T-helper 17 cell (primary cell): ENCODE results near the gene CALCOCO1. TPM values are rescaled to one million over a fixed set of nuclear protein-coding genes. Genes with fewer than 3 reads are reported as not detected.
A peak's percentile ranks its signal among the peaks of the same experiment; 100 is the strongest.

Experiments used
- ATAC-seq: fragments of 150-1000 bp; cut with Tn5 transposase; 2 replicates; pipeline ENCODE4 v1.10.0; 2021; ENCODE audit warnings: mild to moderate bottlenecking, moderate library complexity
- DNase-seq, 3 donors: peaks; one replicate each; pipeline versions ENCODE4 v3.0.0 to v3.0.0-alpha.2; 2020 to 2021
- H3K9me3 ChIP-seq: one replicate; pipeline ENCODE4 v1.7.0; 2013; ENCODE audit warnings: low read length, mild to moderate bottlenecking; ENCODE audit not compliant: control insufficient read depth, poor library complexity, severe bottlenecking
- H3K27ac Mint-ChIP-seq: one replicate; pipeline ENCODE4 v1.8.0; 2022; ENCODE audit warnings: mild to moderate bottlenecking, moderate library complexity, mixed read lengths
- H3K27me3 Mint-ChIP-seq: one replicate; pipeline ENCODE4 v1.8.0; 2022; ENCODE audit warnings: mixed read lengths
- H3K36me3 Mint-ChIP-seq: one replicate; pipeline ENCODE4 v1.8.0; 2022; ENCODE audit warnings: low read depth, mixed read lengths
- H3K4me1 Mint-ChIP-seq: one replicate; pipeline ENCODE4 v1.8.0; 2022; ENCODE audit warnings: mild to moderate bottlenecking, mixed read lengths
- H3K4me3 Mint-ChIP-seq: one replicate; pipeline ENCODE4 v1.8.0; 2022; ENCODE audit warnings: mild to moderate bottlenecking, moderate library complexity, mixed read lengths
- total RNA-seq, 4 donors: library from RNA in 2 of 4; stranded (reverse) in 2 of 4; gene quantifications; one replicate each; pipeline ENCODE4 v1.2.3 and lab custom pipeline; 2022 to 2026

CALCOCO1 gene
- total RNA-seq, 2 donors from 2014 or later, result 108 to 134 TPM

DNA sequence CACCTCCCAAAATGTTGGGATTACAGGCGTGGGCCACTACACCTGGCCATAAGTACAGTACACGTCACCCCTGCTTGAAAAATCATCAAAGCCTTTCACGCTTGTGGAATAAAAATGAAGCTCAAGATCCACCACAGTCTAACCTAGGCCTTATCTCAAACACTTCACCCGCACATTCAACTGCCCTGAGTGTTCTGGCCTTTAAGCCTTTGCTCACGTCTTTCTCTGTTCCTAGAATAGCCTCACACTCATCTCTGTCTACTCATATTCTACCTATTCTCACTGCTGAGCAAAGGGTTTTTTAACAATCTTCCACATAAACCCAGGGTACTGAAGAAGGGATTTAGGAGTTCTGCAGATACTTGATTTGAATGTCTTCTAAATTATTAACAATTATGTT lies 9.9 kb downstream of the CALCOCO1 start:
- H3K4me1 Mint-ChIP-seq, result peaks cover under 1% of the 10 kb centered on the region
- no peaks in the 10 kb centered on the region for H3K27me3 Mint-ChIP-seq
- H3K36me3 Mint-ChIP-seq, result peaks cover 24% of the 10 kb centered on the region
- no peak overlapping the region for H3K27ac Mint-ChIP-seq
- H3K9me3 ChIP-seq, result no peaks in the 10 kb centered on the region
- no peak for DNase-seq
- no peak for ATAC-seq
- H3K4me3 Mint-ChIP-seq, result no peak overlapping the region

DNA sequence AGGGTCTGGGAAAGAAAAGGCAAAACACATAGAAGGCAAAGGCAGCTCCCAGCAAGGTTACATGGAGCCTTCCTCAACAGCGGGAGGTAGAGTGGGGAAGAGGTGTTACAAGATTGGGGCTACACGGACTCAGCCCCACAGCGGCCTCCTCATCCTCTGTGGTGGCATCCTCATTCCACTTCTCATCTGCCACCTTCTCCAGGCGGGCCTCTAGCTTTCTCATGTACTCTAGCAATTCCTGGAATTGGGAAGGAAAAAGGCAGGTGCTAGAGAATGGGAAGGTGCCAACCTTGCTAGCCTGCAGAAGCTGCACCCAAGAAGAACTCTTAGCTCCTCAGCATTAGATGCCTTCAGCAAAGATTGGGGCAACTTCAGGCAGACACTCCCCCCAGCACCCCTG lies 13.2 kb downstream of the CALCOCO1 start:
- DNase-seq, result no peak
- Mint-ChIP-seq H3K27me3 (peaks cover 3% of the 10 kb centered on the region), H3K4me3 (no peak overlapping the region), H3K4me1 (peaks cover 4% of the 10 kb centered on the region), H3K36me3 (peaks cover 20% of the 10 kb centered on the region), H3K27ac (peak overlapping the region; percentile 78)
- no peak for ATAC-seq
- no peaks in the 10 kb centered on the region for H3K9me3 ChIP-seq

DNA sequence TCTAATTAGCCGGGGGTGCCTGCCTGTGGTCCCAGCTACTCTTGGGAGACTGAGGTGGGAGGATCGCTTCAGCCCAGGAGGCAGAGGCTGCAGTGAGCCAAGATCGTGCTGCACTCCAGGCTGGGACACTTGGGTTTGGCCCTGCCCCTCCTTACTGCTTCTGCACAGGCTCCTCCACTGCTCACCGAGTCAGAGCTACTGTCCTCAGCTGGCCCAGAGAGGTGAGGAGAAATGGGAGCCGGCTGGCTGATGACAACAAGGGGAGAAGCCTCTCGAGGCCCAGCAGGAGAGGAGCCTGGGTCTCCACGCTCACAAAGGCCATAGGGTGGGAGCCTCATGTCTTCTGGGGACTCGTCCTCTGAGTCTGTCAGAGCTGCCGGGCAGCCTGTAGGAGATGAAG lies 13.7 kb downstream of the CALCOCO1 start:
- H3K9me3 ChIP-seq, result no peaks in the 10 kb centered on the region
- ATAC-seq (no peak), DNase-seq (no peak)
- H3K27me3 Mint-ChIP-seq, result peaks cover 7% of the 10 kb centered on the region
- H3K27ac Mint-ChIP-seq, result peak overlapping the region; percentile 78
- peaks cover 20% of the 10 kb centered on the region for H3K36me3 Mint-ChIP-seq
- H3K4me3 Mint-ChIP-seq, result no peak overlapping the region
- peaks cover 4% of the 10 kb centered on the region for H3K4me1 Mint-ChIP-seq

DNA sequence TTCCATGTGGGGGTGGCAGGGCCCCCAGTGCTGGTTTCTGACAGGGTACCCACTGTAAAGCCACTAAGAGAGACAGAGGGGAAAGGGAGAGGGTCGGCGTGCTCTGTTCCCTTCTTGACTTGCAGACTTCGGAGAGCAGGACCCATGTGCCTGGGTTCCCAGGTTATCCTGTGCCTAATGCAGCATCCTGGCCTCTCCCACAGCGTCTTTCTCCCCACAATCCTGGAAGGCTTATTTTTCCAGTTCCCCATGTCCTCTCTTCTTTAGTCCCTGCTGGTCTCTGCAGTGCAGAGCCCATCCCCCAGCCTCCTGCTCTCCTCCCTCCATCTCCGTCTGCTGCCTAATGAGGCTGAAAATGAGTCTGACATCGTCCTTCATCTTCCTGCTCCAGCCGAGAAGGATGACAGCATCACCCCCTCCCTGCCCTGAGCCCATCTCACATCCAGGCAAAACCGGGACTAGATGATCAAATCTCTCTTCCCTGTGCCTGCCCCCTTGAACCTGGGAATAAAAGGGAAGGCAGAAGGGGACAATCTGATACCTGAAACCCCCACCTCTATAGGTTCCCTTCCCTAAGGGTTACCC lies 15.1 kb downstream of the CALCOCO1 start:
- no peaks in the 10 kb centered on the region for H3K9me3 ChIP-seq
- H3K4me3 Mint-ChIP-seq, result no peak overlapping the region
- H3K27me3 Mint-ChIP-seq, result peaks cover 14% of the 10 kb centered on the region
- no peak overlapping the region for H3K27ac Mint-ChIP-seq
- no peak for ATAC-seq
- H3K4me1 Mint-ChIP-seq, result peaks cover 4% of the 10 kb centered on the region
- H3K36me3 Mint-ChIP-seq, result peaks cover 19% of the 10 kb centered on the region
- no peak for DNase-seq

DNA sequence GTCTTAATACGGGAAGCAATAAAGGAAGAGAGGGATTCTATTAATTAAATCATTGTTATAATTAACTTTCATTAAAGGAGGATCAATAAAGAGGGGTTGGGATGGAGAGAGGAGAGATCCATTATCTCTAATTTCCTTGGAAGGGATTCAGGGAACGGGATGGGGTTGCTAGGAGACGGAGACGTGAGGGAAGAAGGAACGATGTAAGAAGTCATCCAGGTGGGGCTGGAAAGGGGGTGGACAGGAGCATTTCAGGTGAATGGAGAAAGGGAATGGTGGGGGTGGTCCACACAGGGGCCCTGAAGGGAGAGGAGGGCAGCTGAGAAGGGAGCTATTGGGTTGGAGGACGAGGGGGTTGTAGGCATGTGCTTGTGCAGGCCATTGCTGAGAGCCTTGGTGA lies 17.2 kb downstream of the CALCOCO1 start:
- no peaks in the 10 kb centered on the region for H3K9me3 ChIP-seq
- ATAC-seq (no peak), DNase-seq (no peak)
- Mint-ChIP-seq H3K4me3 (no peak overlapping the region), H3K36me3 (peaks cover 13% of the 10 kb centered on the region), H3K27ac (no peak overlapping the region), H3K4me1 (peaks cover 4% of the 10 kb centered on the region), H3K27me3 (peaks cover 31% of the 10 kb centered on the region)

DNA sequence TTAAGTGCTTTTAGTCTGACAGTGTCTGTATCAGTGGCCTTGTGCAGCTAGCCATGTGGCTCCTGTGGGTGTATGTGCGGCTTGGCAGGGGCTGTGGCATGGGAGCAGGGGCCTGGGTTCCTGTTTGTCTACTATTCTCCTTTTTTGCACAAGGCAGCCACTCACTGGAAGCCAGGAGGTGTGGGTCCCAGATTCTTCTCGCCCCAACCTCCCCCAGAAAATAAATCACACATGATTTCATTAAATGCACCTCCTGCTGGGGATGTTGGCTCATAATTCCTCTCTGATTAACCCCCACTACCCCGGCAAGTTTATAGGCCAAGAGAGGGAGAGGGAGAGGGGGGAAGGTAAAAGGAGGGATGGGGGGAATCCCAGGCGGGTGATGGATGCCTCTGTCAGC lies 17.6 kb downstream of the CALCOCO1 start:
- H3K27ac Mint-ChIP-seq, result no peak overlapping the region
- H3K4me1 Mint-ChIP-seq, result peaks cover 4% of the 10 kb centered on the region
- DNase-seq, result no peak
- H3K9me3 ChIP-seq, result no peaks in the 10 kb centered on the region
- H3K36me3 Mint-ChIP-seq, result peaks cover 11% of the 10 kb centered on the region
- H3K27me3 Mint-ChIP-seq, result peaks cover 34% of the 10 kb centered on the region
- H3K4me3 Mint-ChIP-seq, result no peak overlapping the region
- no peak for ATAC-seq

DNA sequence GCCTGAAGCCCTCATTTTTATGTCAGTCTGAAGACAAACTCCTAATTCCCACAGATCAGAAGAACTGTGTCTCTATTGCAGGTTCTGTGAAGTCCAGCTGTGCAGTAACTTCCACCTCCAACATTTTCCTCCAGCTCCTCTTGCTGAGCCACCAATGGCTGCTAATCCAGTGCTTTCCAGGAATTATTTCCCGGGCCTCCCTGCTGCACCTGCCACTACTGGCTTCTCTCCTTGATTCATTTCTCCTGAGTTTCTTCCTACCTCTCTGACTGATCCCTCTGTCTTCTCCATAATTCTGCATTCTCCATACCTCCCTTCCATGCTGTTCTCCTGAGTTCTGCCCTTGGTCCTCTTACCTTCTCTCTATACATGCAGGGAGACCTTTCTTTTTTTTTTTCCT lies 21.2 kb downstream of the CALCOCO1 start:
- Mint-ChIP-seq H3K27ac (no peak overlapping the region), H3K4me1 (peaks cover 10% of the 10 kb centered on the region), H3K4me3 (no peak overlapping the region), H3K27me3 (peaks cover 69% of the 10 kb centered on the region), H3K36me3 (peaks cover 10% of the 10 kb centered on the region)
- no peaks in the 10 kb centered on the region for H3K9me3 ChIP-seq
- DNase-seq (no peak), ATAC-seq (no peak)

DNA sequence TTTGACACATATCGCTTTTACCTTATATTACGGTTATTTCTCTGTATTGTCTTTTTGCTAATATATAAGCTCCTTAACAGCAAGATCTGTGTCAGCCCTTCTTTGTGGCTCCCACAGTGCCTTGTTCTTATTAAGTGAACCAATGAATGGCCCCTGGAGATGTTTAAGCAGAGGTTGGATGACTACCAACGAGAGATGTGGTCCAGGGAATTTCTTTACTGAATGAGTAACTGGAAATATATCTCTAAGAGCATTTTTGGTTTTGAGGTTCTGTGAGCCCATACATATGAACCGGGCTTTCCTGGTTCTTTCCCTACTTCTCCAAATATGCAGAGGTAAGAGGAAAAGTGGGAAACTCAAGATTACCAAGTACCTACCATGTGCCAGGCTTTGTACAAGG lies 23.5 kb downstream of the CALCOCO1 start:
- H3K4me3 Mint-ChIP-seq, result no peak overlapping the region
- ATAC-seq (no peak), DNase-seq (no peak)
- peaks cover 10% of the 10 kb centered on the region for H3K36me3 Mint-ChIP-seq
- peaks cover 87% of the 10 kb centered on the region for H3K27me3 Mint-ChIP-seq
- no peak overlapping the region for H3K27ac Mint-ChIP-seq
- no peaks in the 10 kb centered on the region for H3K9me3 ChIP-seq
- peaks cover 8% of the 10 kb centered on the region for H3K4me1 Mint-ChIP-seq

DNA sequence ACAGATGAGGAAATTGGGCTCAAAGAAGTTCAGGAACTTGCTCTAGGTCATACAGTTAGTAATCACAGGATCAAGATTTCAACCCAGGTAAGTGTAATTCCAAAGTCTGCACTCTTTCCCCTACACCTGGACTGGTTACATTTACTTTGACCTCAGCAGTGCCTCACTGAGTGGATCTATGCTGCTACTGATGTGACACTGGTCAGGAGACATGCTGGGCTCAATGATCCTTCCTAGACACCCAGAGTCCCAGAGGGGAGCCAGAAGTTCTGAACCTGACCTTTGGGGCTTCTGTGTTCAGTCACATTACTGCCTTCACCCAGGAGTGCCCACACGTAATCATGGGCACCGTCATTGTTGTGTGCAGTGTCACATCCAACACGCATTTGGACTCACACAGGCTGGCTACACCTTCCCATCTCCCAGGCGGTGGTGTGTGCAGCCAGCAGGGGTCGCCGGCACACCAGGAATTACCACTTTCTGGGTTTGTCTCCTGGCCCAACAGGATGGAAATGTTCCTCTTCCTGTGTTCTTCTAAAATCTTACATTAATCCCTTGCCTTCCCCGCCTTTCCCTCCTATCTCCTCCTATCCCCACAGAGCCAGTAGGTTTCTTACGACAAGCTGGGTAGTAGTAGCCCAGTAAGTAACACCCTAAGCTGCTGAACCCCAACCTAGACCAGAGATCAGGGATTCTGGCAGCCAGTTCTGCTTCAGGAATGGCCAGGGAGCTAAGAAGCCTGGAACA lies 25.6 kb downstream of the CALCOCO1 start:
- no peaks in the 10 kb centered on the region for H3K9me3 ChIP-seq
- H3K27me3 Mint-ChIP-seq, result peaks cover 95% of the 10 kb centered on the region
- peaks cover 12% of the 10 kb centered on the region for H3K36me3 Mint-ChIP-seq
- ATAC-seq (peak; percentile 88), DNase-seq (peak; percentile 58 to 66 (median 58))
- no peak overlapping the region for H3K27ac Mint-ChIP-seq
- H3K4me3 Mint-ChIP-seq, result no peak overlapping the region
- peaks cover 17% of the 10 kb centered on the region for H3K4me1 Mint-ChIP-seq

DNA sequence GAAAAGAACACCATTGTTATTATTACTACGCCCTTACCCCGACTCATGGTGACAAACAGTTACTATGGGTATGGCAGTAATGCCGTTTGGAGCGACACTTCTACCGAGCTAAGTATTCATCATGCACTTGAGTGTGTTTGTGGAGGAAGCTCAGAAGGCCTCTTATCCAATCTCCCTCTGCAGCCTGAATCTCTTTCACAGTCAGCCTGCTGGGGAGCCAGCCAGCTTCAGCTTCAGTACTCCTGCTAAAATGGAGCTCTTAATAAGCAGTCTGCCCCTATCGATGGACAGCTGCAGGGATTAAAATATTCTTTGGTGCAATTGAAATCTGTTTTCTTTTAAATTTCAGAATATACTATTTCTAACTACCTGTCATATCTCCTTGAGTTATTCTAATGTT lies 26.7 kb downstream of the CALCOCO1 start:
- H3K4me1 Mint-ChIP-seq, result peaks cover 26% of the 10 kb centered on the region
- H3K9me3 ChIP-seq, result no peaks in the 10 kb centered on the region
- no peak overlapping the region for H3K27ac Mint-ChIP-seq
- peaks cover 95% of the 10 kb centered on the region for H3K27me3 Mint-ChIP-seq
- H3K36me3 Mint-ChIP-seq, result peaks cover 10% of the 10 kb centered on the region
- H3K4me3 Mint-ChIP-seq, result no peak overlapping the region
- ATAC-seq (no peak), DNase-seq (no peak)

DNA sequence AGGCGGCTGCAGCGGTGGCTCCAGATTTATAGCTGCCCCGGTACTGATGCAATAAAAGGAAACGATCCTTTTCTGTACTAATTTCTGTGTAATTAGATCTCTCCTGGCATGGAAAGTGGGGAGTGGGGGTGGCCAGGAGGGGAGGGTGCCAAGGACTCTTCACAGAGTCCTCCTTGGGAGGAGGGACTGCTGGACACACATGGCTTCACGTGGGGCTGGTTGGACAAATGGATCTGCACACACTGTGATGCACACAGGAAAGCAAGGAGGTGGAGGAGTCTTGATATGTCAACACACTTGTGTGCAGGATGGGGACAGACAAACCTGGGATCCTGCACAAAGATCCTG lies 27.6 kb downstream of the CALCOCO1 start:
- ATAC-seq (no peak), DNase-seq (no peak)
- Mint-ChIP-seq H3K4me3 (no peak overlapping the region), H3K27me3 (peaks cover 100% of the 10 kb centered on the region), H3K27ac (no peak overlapping the region), H3K36me3 (peaks cover 10% of the 10 kb centered on the region), H3K4me1 (peaks cover 32% of the 10 kb centered on the region)
- no peaks in the 10 kb centered on the region for H3K9me3 ChIP-seq

DNA sequence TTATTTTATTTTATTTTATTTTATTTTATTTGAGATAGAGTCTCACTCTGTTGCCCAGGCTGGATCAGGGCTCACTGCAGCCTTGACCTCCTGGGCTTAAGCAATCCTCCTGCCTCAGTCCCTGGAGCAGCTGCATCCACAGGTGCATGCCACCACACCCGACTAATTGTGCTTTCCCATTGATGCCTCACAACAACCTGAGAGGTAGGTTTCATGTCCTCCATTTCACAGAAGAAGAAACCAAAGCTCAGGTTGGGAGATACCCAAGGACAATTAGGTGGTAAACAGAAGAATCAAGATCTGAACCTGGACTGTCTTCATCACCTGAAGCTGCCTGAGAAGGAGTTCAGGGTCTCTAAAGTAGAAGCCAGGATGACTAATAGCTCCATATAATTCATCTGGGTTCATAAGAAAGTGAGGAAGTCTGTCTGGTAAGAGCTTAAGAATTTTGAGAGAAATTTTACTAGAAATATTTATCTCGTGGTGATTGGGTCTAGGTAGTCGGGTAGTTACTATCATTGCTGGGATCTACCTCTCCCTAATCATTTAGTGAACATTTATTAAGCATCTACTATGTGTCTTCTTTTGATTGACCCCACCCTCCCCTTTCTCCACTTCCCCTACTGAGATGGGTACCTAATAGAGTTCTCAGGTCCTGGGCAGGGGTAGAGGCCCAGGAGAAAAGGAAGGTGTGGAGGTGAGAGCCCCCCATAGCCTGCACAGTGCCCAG lies 28.1 kb downstream of the CALCOCO1 start:
- Mint-ChIP-seq H3K4me3 (no peak overlapping the region), H3K27ac (no peak overlapping the region), H3K27me3 (peaks cover 100% of the 10 kb centered on the region), H3K4me1 (peaks cover 37% of the 10 kb centered on the region), H3K36me3 (peaks cover 9% of the 10 kb centered on the region)
- no peak for DNase-seq
- no peak for ATAC-seq
- no peaks in the 10 kb centered on the region for H3K9me3 ChIP-seq

DNA sequence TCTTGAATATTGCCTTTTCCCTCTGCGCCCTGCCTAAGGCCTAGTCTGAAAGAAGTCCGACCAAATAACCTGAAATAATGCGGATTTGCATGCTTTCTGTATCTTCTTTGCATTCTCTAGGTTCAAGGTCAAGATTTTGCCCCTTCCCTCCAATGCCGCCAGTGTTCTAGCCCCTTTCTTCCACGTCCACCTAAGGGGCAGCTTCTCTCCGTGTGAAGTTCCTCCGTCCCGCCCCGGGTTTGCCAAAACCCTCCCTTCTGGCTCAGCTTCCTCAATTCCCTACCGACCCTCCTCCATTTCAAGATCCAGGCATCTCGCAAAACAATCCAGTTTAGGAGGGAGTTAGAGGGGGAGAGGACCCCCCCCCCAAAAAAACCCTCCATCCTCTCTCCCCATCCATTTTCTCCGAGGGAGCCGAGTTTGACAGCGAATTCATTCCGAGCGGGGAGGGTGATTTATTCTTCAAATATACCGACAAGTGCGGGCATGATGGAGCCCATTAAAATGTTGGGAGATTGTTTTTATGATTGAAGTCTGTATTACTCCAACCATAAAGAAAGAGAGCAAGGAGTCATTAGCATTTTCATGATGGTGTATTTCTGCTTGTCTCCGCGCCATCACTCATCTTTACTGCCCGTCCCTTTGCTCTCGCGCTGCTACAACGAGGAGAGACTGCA lies 30.5 kb downstream of the CALCOCO1 start:
- no peak overlapping the region for H3K27ac Mint-ChIP-seq
- H3K27me3 Mint-ChIP-seq, result peaks cover 89% of the 10 kb centered on the region
- peaks cover 8% of the 10 kb centered on the region for H3K36me3 Mint-ChIP-seq
- peak overlapping the region; percentile 66 for H3K4me3 Mint-ChIP-seq
- H3K9me3 ChIP-seq, result no peaks in the 10 kb centered on the region
- DNase-seq (no peak), ATAC-seq (no peak)
- H3K4me1 Mint-ChIP-seq, result peaks cover 33% of the 10 kb centered on the region
